ENCODE data around the gene CPSF4L. TPM values are rescaled to one million over a fixed set of nuclear protein-coding genes. Genes with fewer than 3 reads are reported as not detected.

CPSF4L gene
- total and polyA plus RNA-seq, 2 of the 13 experiments (the other 11 are each of a cell fraction or from before 2014, with no cell fraction given): 0.73 to 1.6 TPM

DNA sequence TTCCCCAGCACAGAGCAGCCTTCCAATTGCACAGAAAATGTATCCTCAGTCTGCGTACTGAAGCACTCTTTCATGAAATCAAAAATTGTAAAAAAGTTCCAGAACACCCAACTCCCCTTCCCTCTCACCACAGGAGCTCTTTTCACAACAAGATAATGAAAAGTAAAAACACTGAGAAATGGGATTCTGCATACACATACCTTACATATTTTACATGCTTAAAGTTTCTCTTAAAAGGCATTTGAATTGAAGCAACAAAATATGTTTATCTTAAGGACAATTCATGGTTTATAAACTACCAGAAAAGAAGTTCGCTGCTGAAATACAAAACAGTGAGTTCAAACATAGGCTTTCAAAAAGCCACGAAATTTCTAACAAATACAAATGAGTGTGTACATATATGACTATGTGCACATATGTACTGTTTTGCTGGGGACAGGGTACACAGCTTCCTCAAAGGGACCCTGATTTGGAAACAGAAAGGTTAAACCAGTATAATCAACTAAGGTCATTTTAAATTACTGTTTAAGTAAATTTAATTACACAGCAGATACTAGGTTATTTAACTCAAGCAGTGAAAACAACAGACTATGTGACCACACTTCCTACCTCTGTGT is 35.0 kb downstream of the CPSF4L start (continued):
- TF ChIP-seq, protein P1, sequence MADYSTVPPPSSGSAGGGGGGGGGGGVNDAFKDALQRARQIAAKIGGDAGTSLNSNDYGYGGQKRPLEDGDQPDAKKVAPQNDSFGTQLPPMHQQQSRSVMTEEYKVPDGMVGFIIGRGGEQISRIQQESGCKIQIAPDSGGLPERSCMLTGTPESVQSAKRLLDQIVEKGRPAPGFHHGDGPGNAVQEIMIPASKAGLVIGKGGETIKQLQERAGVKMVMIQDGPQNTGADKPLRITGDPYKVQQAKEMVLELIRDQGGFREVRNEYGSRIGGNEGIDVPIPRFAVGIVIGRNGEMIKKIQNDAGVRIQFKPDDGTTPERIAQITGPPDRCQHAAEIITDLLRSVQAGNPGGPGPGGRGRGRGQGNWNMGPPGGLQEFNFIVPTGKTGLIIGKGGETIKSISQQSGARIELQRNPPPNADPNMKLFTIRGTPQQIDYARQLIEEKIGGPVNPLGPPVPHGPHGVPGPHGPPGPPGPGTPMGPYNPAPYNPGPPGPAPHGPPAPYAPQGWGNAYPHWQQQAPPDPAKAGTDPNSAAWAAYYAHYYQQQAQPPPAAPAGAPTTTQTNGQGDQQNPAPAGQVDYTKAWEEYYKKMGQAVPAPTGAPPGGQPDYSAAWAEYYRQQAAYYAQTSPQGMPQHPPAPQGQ (CRISPR knock-in tag; IDR thresholded peaks at IDR 0.05; ENCODE audit: borderline replicate concordance): no peak
- TF ChIP-seq HMGA1 (CRISPR knock-in tag; conservative IDR thresholded peaks at IDR 0.05): no peak
- TF ChIP-seq, protein P2, sequence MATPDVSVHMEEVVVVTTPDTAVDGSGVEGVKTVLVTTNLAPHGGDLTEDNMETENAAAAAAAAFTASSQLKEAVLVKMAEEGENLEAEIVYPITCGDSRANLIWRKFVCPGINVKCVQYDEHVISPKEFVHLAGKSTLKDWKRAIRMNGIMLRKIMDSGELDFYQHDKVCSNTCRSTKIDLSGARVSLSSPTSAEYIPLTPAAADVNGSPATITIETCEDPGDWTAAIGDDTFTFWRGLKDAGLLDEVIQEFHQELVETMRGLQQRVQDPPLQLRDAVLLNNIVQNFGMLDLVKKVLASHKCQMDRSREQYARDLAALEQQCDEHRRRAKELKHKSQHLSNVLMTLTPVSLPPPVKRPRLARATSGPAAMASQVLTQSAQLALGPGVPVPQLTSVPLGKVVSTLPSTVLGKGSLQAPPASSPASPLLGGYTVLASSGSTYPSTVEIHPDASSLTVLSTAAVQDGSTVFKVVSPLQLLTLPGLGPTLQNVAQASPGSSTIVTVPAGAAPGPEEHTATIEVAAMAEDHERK (CRISPR knock-in tag; IDR thresholded peaks at IDR 0.05; ENCODE audit: low read depth): no peak
- no peak for TF ChIP-seq CHD4 (IDR thresholded peaks at IDR 0.05; ENCODE audit: borderline replicate concordance, low read length)
- TF ChIP-seq ZFP36L1 (CRISPR knock-in tag; IDR thresholded peaks at IDR 0.05): no peak
- TF ChIP-seq RNF2 (conservative IDR thresholded peaks at IDR 0.05; ENCODE audit: low read depth): no peak
- no peak for TF ChIP-seq ZFP36L2 (CRISPR knock-in tag; IDR thresholded peaks at IDR 0.05)
- no peak for TF ChIP-seq ISX (CRISPR knock-in tag; conservative IDR thresholded peaks at IDR 0.05)
- no peak for TF ChIP-seq ETV5 (CRISPR knock-in tag; IDR thresholded peaks at IDR 0.05; ENCODE audit: borderline replicate concordance)

DNA sequence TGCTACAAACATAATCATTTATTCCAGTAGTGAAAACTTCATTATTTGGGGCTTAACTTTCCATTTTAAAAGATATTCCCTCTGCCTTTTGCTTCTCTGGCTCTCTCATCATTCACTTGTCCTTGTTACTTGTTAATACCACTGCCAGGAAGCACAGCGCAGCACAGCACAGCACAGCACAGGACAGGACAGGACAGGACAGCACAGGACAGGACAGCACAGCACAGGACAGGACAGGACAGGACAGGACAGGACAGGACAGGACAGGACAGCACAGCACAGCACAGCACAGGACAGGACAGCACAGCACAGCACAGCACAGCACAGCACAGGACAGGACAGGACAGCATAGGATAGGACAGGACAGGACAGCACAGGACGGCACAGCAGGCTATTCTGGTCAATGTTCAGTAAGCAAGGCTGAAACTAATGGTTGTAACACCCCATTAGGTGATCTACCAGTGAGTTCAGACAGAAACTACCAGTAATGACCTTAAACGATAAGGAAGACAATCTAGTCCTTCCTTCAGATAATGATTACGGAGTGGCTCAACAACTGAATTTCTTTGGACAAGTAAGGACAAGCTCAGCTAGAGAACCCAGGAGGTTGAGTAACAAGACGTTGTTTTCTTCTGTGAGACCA is 36.9 kb downstream of the CPSF4L start:
- H3K9me3 ChIP-seq (ENCODE audit: low read length): no peaks in the 10 kb centered on the region
- TF ChIP-seq FOXP1 (IDR thresholded peaks at IDR 0.05) (no peak), FOXP1 (CRISPR knock-in tag; IDR thresholded peaks at IDR 0.05) (no peak), POLR2G (IDR thresholded peaks at IDR 0.05; ENCODE audit: low read depth, low read length) (no peak), ZNF768 (CRISPR knock-in tag; IDR thresholded peaks at IDR 0.05) (peak; percentile 94), ZNF121 (CRISPR knock-in tag; IDR thresholded peaks at IDR 0.05) (peak; percentile 96), KDM3A (CRISPR knock-in tag; IDR thresholded peaks at IDR 0.05; ENCODE audit: low read depth) (no peak), ZMYM3 (CRISPR knock-in tag; IDR thresholded peaks at IDR 0.05) (peak; percentile 66)
- TF ChIP-seq, protein P3, sequence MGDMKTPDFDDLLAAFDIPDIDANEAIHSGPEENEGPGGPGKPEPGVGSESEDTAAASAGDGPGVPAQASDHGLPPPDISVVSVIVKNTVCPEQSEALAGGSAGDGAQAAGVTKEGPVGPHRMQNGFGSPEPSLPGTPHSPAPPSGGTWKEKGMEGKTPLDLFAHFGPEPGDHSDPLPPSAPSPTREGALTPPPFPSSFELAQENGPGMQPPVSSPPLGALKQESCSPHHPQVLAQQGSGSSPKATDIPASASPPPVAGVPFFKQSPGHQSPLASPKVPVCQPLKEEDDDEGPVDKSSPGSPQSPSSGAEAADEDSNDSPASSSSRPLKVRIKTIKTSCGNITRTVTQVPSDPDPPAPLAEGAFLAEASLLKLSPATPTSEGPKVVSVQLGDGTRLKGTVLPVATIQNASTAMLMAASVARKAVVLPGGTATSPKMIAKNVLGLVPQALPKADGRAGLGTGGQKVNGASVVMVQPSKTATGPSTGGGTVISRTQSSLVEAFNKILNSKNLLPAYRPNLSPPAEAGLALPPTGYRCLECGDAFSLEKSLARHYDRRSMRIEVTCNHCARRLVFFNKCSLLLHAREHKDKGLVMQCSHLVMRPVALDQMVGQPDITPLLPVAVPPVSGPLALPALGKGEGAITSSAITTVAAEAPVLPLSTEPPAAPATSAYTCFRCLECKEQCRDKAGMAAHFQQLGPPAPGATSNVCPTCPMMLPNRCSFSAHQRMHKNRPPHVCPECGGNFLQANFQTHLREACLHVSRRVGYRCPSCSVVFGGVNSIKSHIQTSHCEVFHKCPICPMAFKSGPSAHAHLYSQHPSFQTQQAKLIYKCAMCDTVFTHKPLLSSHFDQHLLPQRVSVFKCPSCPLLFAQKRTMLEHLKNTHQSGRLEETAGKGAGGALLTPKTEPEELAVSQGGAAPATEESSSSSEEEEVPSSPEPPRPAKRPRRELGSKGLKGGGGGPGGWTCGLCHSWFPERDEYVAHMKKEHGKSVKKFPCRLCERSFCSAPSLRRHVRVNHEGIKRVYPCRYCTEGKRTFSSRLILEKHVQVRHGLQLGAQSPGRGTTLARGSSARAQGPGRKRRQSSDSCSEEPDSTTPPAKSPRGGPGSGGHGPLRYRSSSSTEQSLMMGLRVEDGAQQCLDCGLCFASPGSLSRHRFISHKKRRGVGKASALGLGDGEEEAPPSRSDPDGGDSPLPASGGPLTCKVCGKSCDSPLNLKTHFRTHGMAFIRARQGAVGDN (CRISPR knock-in tag; IDR thresholded peaks at IDR 0.05): 0 out of 2 replicates have a peak, but pooled peaks have one; percentile 14
- BruUV-seq (replicated peaks): no TSS peak
- DNase-seq (ENCODE audit: low spot score) (no peak), FAIRE-seq (no peak), ATAC-seq (no peak)
- H3K4me2 ChIP-seq (ENCODE audit: low read depth, low read length): no peak overlapping the region
- H2AFZ ChIP-seq (ENCODE audit: low read length): no peak overlapping the region
- intact Hi-C loops (cut with micrococcal nuclease; ENCODE audit: unreplicated experiment): no loop called here
- H3K27ac ChIP-seq (ENCODE audit: extremely low read length, insufficient read depth, low read length): no peak overlapping the region
- H3K79me2 ChIP-seq (ENCODE audit: insufficient read depth, low read length): peaks cover 50% of the 10 kb centered on the region
- 88% methylated on average over 5 of the region's 5 CpGs for WGBS (ENCODE audit: low lambda C conversion rate)
- H3K4me3 ChIP-seq (replicated peaks in 1 of 3; ENCODE audit: insufficient read depth in 1 of 3, low read depth in 2 of 3, low read length in 3 of 3): no peak overlapping the region
- ChIA-PET POLR2A (no interaction called here), CTCF (ENCODE audit: low intra/inter-chr PET ratio, low total read pairs) (no interaction called here)
- in situ Hi-C loops (cut with HindIII; ENCODE audit: extremely low pct_ligation_motif_present, low pct_unique_long_range_greater_than_20kb): no loop called here
- H3K9ac ChIP-seq (ENCODE audit: insufficient read depth, low read depth, low read length): no peak overlapping the region
- peaks cover 58% of the 10 kb centered on the region for H3K4me1 ChIP-seq (ENCODE audit: insufficient read depth, low read length)
- H3K27me3 ChIP-seq (ENCODE audit: control insufficient read depth in 1 of 2, insufficient read depth in 2 of 2, low read length in 2 of 2): no peaks in the 10 kb centered on the region
- no peaks in the 10 kb centered on the region for H4K20me1 ChIP-seq (ENCODE audit: insufficient read depth, low read length)
- H3K36me3 ChIP-seq (replicated peaks in 1 of 2; ENCODE audit: control insufficient read depth in 1 of 2, insufficient read depth in 2 of 2, low read length in 2 of 2): peaks cover 4 to 8% of the 10 kb centered on the region in 2 experiments; a peak in 3 of 5 replicates

All from HepG2 (cell line).